ENCODE data around the gene TRIO.

The TRIO gene

GRCh38 chr5:14447958-14448911 is 305.1 kb downstream of the TRIO start:
- FAIRE-seq = no peak
- DNase-seq (ENCODE audit: low spot score) = peak; percentile 25

- no peak for FAIRE-seq
- DNase-seq (ENCODE audit: low spot score) = peak; percentile 68
Observed at GRCh38 chr5:14449052-14449661, 306.0 kb downstream of the TRIO start.

- DNase-seq (ENCODE audit: low spot score) = no peak
- no peak for FAIRE-seq
Observed at GRCh38 chr5:14450018-14450524, 306.9 kb downstream of the TRIO start.

GRCh38 chr5:14450742-14451141 is 307.6 kb downstream of the TRIO start:
- no peak for FAIRE-seq
- DNase-seq (ENCODE audit: low spot score) = no peak

- no peak for FAIRE-seq
- no peak for DNase-seq (ENCODE audit: low spot score)
Observed at GRCh38 chr5:14451871-14452270, 308.7 kb downstream of the TRIO start.

GRCh38 chr5:14452685-14453454 is 309.7 kb downstream of the TRIO start:
- FAIRE-seq (no peak), DNase-seq (ENCODE audit: low spot score) (no peak)

GRCh38 chr5:14453481-14453880 is 310.3 kb downstream of the TRIO start:
- DNase-seq (ENCODE audit: low spot score) = no peak
- FAIRE-seq = no peak

GRCh38 chr5:14455814-14456321 is 312.7 kb downstream of the TRIO start:
- DNase-seq (ENCODE audit: low spot score) = no peak
- no peak for FAIRE-seq

GRCh38 chr5:14457476-14457875 is 314.3 kb downstream of the TRIO start:
- DNase-seq (ENCODE audit: low spot score) (no peak), FAIRE-seq (no peak)

- FAIRE-seq = no peak
- no peak for DNase-seq (ENCODE audit: low spot score)
Observed at GRCh38 chr5:14458414-14458813, 315.3 kb downstream of the TRIO start.

- FAIRE-seq = no peak
Observed at GRCh38 chr5:14460844-14461398, 317.8 kb downstream of the TRIO start.

GRCh38 chr5:14462681-14463080 is 319.5 kb downstream of the TRIO start:
- DNase-seq (ENCODE audit: low spot score) (no peak), FAIRE-seq (no peak)

More at GRCh38 chr5:14460844-14461398, 317.8 kb downstream of the TRIO start:
- no peak for DNase-seq (ENCODE audit: low spot score)

- DNase-seq (ENCODE audit: low spot score) = no peak
- no peak for FAIRE-seq
Observed at GRCh38 chr5:14463629-14464028, 320.5 kb downstream of the TRIO start.

GRCh38 chr5:14464096-14464495 is 321.0 kb downstream of the TRIO start:
- FAIRE-seq (no peak), DNase-seq (ENCODE audit: low spot score) (no peak)

- DNase-seq (ENCODE audit: low spot score) (no peak), FAIRE-seq (no peak)
Observed at GRCh38 chr5:14464671-14465070, 321.5 kb downstream of the TRIO start.

GRCh38 chr5:14465116-14465515 is 322.0 kb downstream of the TRIO start:
- no peak for DNase-seq (ENCODE audit: low spot score)
- no peak for FAIRE-seq

GRCh38 chr5:14465776-14466175 is 322.6 kb downstream of the TRIO start:
- DNase-seq (ENCODE audit: low spot score) (no peak), FAIRE-seq (no peak)

GRCh38 chr5:14467251-14467650 is 324.1 kb downstream of the TRIO start:
- DNase-seq (ENCODE audit: low spot score) = no peak
- no peak for FAIRE-seq

- DNase-seq (ENCODE audit: low spot score) = no peak
- FAIRE-seq = no peak
Observed at GRCh38 chr5:14467886-14468285, 324.7 kb downstream of the TRIO start.

- FAIRE-seq (no peak), DNase-seq (ENCODE audit: low spot score) (no peak)
Observed at GRCh38 chr5:14469551-14470377, 326.6 kb downstream of the TRIO start.
